Activated CD4-positive, alpha-beta T cell treated with anti-CD3 and anti-CD28 coated beads, Interleukin-2, amount 10 ng/mL, durations not matched to agents 7 days and 5 days (primary cell): Measurements from ENCODE around the gene PPP1R7. TPM values are rescaled to one million over a fixed set of nuclear protein-coding genes. Genes with fewer than 3 reads are reported as not detected.
"Not testable (repeated sequence)": the region's sequence is repeated elsewhere in the genome, so short reads cannot be mapped to it uniquely, and the experiment has no call there.

Source experiments
- CTCF ChIA-PET: fragments of 350-600 bp; sonication (Branson Sonifier 250); formaldehyde crosslinking; loops from one replicate; lab custom pipeline; 2021; ENCODE audit warnings: antibody characterized with exemption; lab: Charles Lee
- POLR2A ChIA-PET: fragments of 350-600 bp; sonication (Branson Sonifier 250); formaldehyde crosslinking; loops from one replicate; lab custom pipeline; 2021; ENCODE audit warnings: antibody characterized with exemption; lab: Charles Lee
- DNase-seq: peaks from one replicate; pipeline ENCODE4 v3.0.0-alpha.2; 2020
- H3K27ac Mint-ChIP-seq: one replicate; pipeline ENCODE4 v1.8.0; 2021; ENCODE audit warnings: mild to moderate bottlenecking, moderate library complexity, mixed read lengths
- H3K27me3 Mint-ChIP-seq: one replicate; pipeline ENCODE4 v1.8.0; 2021; ENCODE audit warnings: mixed read lengths
- H3K36me3 Mint-ChIP-seq: one replicate; pipeline ENCODE4 v1.8.0; 2021; ENCODE audit warnings: low read depth, mixed read lengths
- H3K4me1 Mint-ChIP-seq: one replicate; pipeline ENCODE4 v1.8.0; 2021; ENCODE audit warnings: mixed read lengths
- H3K4me3 Mint-ChIP-seq: one replicate; pipeline ENCODE4 v1.8.0; 2021; ENCODE audit warnings: mild to moderate bottlenecking, moderate library complexity, mixed read lengths
- H3K9me3 Mint-ChIP-seq: one replicate; pipeline ENCODE4 v1.8.0; 2021; ENCODE audit warnings: mixed read lengths
- total RNA-seq, 2 experiments: library from RNA; stranded (reverse); gene quantifications; one replicate each; pipeline ENCODE4 v1.2.3, GENCODE V29; 2021

PPP1R7 gene
- total RNA-seq, 2 experiments from 2014 or later, result 89.5 to 110 TPM

DNA sequence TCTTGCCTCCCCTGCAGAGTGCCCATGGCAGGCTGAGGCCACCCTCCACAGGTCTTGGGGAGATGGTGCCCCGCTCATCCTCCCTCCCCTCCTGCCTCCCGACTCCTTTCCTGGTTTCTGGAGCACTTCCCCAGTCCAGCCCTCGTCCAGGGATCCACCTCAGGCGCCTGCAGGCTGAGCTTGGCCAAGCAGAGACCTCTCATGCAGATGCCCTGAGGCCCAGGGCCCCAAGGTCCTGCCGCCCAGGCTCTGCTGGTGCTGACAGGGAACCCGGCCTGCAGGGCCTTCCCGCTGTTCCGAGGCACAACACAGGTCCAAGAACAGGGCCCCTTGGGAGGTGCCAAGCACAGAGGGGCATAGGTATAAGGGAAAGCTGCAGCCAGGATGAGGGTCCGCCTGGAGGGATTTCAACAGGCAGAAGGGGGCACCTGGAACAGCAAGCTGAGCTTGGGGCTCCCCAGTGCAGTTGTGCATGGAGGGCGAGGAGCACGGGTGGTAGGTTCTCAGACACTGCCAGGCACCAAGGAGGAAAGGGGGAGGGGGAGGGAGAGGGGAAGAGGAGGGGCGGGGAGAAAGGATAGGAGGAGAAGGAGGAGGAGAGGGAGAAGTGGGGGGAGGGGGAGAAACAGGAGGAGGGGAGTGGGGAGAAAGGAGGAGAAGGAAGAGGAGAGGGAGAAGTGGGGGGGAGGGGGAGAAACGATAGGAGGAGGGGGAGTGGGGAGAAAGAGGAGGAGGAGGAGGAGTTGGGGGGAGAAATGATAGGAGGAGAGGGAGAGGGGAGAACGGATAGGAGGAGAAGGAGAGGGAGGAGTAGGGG, 37.0 kb downstream of the PPP1R7 start:
- Mint-ChIP-seq H3K9me3 (no peaks in the 10 kb centered on the region), H3K4me1 (no peaks in the 10 kb centered on the region), H3K4me3 (no peak overlapping the region), H3K27ac (no peak overlapping the region), H3K36me3 (no peaks in the 10 kb centered on the region), H3K27me3 (no peaks in the 10 kb centered on the region)
- no peak for DNase-seq
- POLR2A ChIA-PET, result no interaction called here
- CTCF ChIA-PET, result interaction anchor here (0.6 kb wide), 1 partner anchor 50 kb away, joined by 3 read pairs; no protein-coding TSS in a partner anchor

DNA sequence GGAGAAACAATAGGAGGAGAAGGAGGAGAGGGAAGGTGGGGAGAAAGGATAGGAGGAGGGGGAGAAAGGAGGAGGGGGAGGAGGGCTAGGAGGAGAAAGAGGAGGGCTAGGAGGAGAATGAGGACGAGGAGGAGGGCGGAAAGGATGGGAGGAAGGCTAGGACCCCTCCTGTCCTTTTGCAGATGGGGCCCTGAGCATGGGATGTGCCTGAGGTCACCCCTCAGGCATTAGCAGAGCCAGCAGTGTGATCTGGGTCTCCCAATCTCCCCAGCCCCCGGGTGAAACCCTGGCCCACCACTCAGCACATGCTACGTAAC, 37.6 kb downstream of the PPP1R7 start:
- Mint-ChIP-seq H3K9me3 (no peaks in the 10 kb centered on the region), H3K27ac (no peak overlapping the region), H3K4me3 (no peak overlapping the region), H3K36me3 (no peaks in the 10 kb centered on the region), H3K27me3 (no peaks in the 10 kb centered on the region), H3K4me1 (no peaks in the 10 kb centered on the region)
- CTCF ChIA-PET, result interaction anchor here (0.6 to 1.0 kb wide), 2 partner anchors 19 to 49 kb away, joined by 3 read pairs; no protein-coding TSS in a partner anchor
- POLR2A ChIA-PET, result no interaction called here
- no peak for DNase-seq

DNA sequence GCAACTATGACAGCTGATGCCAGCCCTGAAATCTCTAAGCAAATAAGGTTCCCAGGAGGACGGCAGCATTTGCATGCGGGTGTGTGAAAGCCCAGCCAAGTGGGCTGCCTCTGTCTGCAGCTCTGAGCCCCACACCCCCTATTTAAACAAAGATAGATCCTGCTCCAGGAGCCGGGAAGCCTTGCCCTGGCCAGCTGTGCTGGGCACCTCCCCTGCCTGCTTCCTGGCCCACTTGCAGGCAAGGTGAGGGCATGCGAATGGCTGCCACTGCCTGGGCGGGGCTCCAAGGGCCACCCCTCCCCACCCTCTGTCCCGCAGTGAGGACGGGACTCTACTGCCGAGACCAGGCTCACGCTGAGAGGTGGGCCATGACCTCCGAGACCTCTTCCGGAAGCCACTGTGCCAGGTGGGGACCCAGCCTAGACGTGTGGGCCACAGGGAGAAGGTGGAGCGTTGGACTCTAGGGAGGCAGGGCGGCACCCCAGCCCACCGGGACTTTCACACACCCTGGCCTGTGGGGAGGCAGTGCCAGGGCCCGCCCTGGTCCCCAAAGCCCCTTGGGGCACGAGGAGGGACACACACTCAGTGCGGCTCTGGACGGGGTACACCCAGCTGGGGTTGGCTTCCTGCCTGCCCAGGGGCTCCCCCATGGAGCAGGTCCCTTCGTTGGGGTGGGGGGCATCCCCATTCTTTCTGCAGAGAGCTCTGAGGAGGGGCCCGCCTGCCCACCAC, 38.3 kb downstream of the PPP1R7 start, which contains the start of gene ANO7:
Gene ANO7, plus strand, starts transcription at position 317 of the 732 bp plus-strand sequence. CDS start 1,387 bp downstream, outside the sequence.
- no peak within 1 kb of the TSS for H3K4me3 Mint-ChIP-seq
- no peak for DNase-seq
- H3K27ac Mint-ChIP-seq, result no peak within 1 kb of the TSS
- ChIA-PET CTCF (interaction anchor here (0.6 to 1.4 kb wide), 3 partner anchors 8 to 49 kb away, joined by 3 to 4 read pairs (median 3); no protein-coding TSS in a partner anchor), POLR2A (no interaction called here)
- no peaks in the 10 kb centered on the region for H3K36me3 Mint-ChIP-seq
- no peaks in the 10 kb centered on the region for H3K27me3 Mint-ChIP-seq
- H3K4me1 Mint-ChIP-seq, result no peaks in the 10 kb centered on the region
- no peaks in the 10 kb centered on the region for H3K9me3 Mint-ChIP-seq

DNA sequence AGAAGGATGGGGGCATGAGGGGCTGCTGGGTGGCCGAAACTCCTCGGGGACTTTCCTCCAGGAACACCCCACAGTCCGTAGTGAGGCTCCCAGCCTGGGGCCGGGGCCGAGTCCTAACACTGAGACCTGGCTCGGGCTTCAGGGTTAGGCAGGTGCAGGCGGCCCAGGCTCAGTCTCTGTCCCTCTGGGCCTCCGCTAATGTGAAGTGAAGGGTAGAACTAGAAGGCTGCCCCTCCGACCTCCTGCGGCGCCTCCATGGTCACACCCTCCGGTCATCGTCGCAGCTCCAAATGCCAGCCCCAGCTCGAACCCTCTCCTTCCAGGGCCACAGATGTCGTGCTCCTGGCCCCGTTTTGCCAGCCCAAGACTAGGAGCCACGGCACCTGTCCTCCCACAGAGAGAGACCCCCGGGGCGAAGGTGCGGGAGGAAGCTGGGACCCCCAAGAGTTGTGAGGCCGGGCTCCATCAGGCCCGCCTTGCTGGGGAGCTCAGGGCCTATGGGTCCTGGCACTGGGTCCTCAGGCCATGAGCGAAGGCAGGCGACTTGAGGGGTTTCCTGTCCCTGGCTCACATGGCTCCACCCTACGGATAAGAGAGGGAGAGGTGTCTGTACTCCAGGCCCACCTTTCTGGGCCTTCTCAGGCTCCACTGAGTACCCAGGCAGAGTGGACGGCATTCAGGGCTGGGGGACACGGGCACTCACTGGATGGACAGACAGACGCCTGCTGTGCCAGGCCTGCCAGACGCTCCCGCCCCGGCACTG, 39.0 kb downstream of the PPP1R7 start:
- no peaks in the 10 kb centered on the region for H3K27me3 Mint-ChIP-seq
- CTCF ChIA-PET, result interaction anchor here (0.7 to 1.4 kb wide), 3 partner anchors 9 to 44 kb away, joined by 3 to 4 read pairs (median 3); no protein-coding TSS in a partner anchor
- H3K4me1 Mint-ChIP-seq, result no peaks in the 10 kb centered on the region
- DNase-seq, result no peak
- H3K9me3 Mint-ChIP-seq, result no peaks in the 10 kb centered on the region
- no peak overlapping the region for H3K4me3 Mint-ChIP-seq
- no peak overlapping the region for H3K27ac Mint-ChIP-seq
- POLR2A ChIA-PET, result interaction anchor here (0.6 kb wide), 1 partner anchor 40 kb away, joined by 3 read pairs; no protein-coding TSS in a partner anchor
- H3K36me3 Mint-ChIP-seq, result no peaks in the 10 kb centered on the region

DNA sequence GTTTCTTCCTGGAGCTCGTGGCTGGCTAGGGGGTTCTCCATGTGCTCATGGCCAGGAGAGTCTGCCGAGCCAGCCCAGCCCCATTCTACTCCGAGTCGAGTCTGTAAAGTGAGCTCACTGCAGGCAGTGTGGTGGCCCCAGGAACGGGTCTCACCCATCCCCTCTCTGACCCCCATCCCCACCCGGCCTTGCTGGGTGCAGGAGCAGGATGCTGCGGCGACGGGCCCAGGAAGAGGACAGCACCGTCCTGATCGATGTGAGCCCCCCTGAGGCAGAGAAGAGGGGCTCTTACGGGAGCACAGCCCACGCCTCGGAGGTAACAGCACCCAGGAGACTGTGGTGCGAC, 39.6 kb downstream of the PPP1R7 start:
- POLR2A ChIA-PET, result interaction anchor here (0.6 kb wide), 1 partner anchor 39 kb away, joined by 3 read pairs; no protein-coding TSS in a partner anchor
- no peak for DNase-seq
- H3K27me3 Mint-ChIP-seq, result no peaks in the 10 kb centered on the region
- H3K36me3 Mint-ChIP-seq, result no peaks in the 10 kb centered on the region
- CTCF ChIA-PET, result interaction anchor here (0.7 to 1.4 kb wide), 2 partner anchors 10 to 44 kb away, joined by 3 to 4 read pairs; no protein-coding TSS in a partner anchor
- no peak overlapping the region for H3K4me3 Mint-ChIP-seq
- H3K9me3 Mint-ChIP-seq, result no peaks in the 10 kb centered on the region
- H3K27ac Mint-ChIP-seq, result no peak overlapping the region
- no peaks in the 10 kb centered on the region for H3K4me1 Mint-ChIP-seq

DNA sequence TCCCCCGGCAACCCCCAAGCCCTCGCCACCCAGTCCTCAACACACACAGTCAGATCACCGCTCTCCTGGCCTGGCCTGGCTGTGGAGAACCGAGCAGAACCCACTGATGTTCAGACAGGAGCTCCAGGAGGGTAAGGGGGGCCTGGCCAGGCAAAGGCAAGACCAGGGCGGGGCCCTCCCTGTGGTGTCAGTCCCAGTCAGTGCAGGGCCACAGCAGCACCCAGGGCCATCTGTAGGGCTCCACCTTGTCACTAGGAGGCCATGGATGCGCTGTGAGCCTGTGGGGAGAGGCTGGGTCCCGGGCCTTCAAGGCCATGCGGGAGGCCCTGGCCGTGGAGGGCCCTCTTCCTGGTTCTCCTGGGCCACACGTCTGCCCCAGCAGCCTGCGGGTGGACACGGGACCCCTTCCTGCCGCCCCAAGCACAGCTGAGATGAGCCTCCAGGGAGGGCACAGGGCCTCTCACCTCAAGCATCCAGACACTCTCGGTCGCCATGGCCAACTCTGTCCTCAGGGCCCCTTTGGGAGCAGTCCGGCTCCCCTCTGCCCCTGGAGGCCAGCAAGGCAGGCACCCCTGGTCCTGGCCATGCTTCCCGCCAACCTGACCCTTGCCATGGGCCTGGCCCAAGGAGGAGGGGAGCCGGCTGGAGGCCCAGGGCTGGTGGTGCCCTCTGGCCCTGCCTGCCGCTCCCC, 40.2 kb downstream of the PPP1R7 start:
- Mint-ChIP-seq H3K36me3 (no peaks in the 10 kb centered on the region), H3K27me3 (no peaks in the 10 kb centered on the region), H3K4me3 (no peak overlapping the region), H3K4me1 (no peaks in the 10 kb centered on the region), H3K9me3 (no peaks in the 10 kb centered on the region), H3K27ac (no peak overlapping the region)
- POLR2A ChIA-PET, result no interaction called here
- CTCF ChIA-PET, result no interaction called here
- no peak for DNase-seq

DNA sequence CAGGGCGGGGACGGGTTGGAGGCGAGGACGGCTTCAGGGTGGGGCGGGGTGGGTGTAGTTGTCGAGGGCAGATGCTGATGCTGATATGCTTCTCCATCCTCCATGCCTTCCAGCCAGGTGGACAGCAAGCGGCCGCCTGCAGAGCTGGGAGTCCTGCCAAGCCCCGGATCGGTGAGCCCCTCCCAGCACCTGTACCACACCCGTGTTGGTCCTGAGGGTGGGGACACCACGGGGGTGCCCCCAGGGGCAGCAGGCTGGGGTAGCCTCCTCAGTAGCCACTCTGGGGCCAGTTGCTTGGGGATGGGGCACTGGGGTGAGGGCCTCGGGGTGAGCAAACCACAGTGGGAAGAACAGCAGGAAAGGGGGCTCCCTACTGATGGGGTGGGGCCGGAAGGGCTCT, 40.8 kb downstream of the PPP1R7 start:
- CTCF ChIA-PET, result interaction anchor here (0.5 kb wide), 1 partner anchor 1343 kb away, joined by 4 read pairs; no protein-coding TSS in a partner anchor

DNA sequence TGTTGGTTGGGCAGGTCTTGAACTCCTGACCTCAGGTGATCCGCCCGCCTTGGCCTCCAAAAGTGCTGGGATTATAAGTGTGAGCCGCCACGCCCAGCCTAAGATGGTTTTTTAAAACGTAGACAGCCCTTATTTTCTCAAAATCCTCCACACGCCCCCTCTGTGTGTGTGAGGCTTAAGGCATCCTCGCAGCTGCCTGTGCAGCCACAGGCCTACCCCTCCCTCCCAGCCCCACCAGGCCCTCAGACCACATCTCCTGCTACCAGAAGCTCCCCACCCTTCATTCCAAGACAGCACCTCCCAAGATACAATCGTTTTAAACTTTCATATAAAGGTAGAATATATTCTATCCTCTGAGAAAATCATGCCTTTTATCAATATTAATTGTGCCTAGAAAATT, 43.0 kb downstream of the PPP1R7 start:
- H3K36me3 Mint-ChIP-seq, result no peaks in the 10 kb centered on the region
- H3K27me3 Mint-ChIP-seq, result no peaks in the 10 kb centered on the region
- POLR2A ChIA-PET, result no interaction called here
- no peak overlapping the region for H3K4me3 Mint-ChIP-seq
- no peaks in the 10 kb centered on the region for H3K9me3 Mint-ChIP-seq
- DNase-seq, result no peak
- no peak overlapping the region for H3K27ac Mint-ChIP-seq
- H3K4me1 Mint-ChIP-seq, result no peaks in the 10 kb centered on the region
- CTCF ChIA-PET, result no interaction called here

More for the DNA sequence above, 40.8 kb downstream of the PPP1R7 start:
- Mint-ChIP-seq H3K27me3 (no peaks in the 10 kb centered on the region), H3K9me3 (no peaks in the 10 kb centered on the region), H3K36me3 (no peaks in the 10 kb centered on the region), H3K4me1 (no peaks in the 10 kb centered on the region), H3K27ac (no peak overlapping the region), H3K4me3 (no peak overlapping the region)
- POLR2A ChIA-PET, result no interaction called here
- no peak for DNase-seq

DNA sequence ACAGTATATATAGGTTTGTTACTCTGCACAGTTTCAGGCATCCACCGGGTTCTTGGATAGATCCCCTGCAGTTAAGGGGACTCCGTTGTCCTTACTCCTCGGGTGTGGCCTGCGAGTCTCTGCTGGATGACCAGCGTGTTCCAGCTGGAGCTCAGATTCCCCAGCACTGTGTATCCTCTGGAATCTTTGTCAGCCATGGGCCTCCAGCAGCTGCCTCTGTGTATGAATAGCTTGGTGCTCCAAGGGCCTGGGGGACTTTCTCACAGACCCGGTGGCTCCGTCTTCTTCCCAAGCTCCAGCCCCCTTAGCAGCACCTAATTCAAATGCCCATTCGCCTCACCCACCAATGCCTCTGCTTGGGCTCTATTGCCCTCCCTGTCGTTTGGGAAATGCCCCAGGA, 44.5 kb downstream of the PPP1R7 start:
- CTCF ChIA-PET, result no interaction called here
- Mint-ChIP-seq H3K36me3 (no peaks in the 10 kb centered on the region), H3K4me1 (no peaks in the 10 kb centered on the region), H3K4me3 (no peak overlapping the region), H3K27me3 (no peaks in the 10 kb centered on the region), H3K9me3 (no peaks in the 10 kb centered on the region), H3K27ac (no peak overlapping the region)
- no peak for DNase-seq
- POLR2A ChIA-PET, result no interaction called here

DNA sequence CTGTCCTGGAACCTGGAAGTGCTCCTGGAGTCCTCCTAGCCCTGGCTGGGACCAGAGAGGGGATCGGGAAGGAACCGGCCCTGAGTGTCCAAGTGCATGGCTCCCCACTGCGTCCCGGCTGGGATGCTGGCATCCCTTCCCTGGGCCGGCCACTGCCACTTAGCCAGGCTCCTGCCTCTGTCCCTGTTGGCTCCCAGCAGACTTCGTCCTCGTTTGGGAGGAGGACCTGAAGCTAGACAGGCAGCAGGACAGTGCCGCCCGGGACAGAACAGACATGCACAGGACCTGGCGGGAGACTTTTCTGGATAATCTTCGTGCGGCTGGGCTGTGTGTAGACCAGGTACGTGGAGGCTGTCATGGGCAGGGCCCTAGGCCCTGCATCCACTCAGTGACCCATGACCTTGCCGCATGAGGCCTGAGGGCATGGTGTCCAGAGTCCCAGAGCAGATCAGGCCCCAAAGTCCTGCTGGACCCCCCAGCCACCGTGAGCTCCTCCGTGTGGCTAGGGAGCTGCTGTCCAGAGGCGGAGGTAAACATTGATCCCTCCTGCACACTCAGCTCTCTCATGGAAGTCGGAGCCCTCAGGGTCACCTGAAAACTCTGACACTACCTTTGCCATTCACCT, 45.4 kb downstream of the PPP1R7 start:
- no peaks in the 10 kb centered on the region for H3K4me1 Mint-ChIP-seq
- DNase-seq, result no peak

DNA sequence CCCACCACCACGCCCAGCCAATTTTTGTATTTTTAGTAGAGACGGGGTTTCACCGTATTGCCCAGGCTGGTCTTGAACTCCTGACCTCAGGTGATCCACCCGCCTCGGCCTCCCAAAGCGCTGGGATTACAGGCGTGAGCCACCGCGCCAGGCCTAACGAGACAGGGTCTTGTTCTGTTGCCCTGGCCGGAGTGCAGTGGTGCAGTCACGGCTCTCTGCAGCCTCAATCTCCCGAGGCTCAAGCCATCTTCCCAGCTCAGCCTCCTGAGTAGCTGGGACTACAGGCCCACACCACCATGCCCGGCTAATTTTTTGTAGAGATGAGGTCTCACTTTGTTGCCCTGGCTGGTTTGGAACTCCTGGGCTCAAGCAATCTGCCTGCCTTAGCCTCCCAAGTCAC, 47.0 kb downstream of the PPP1R7 start:
- DNase-seq, H3K36me3 Mint-ChIP-seq, H3K4me3 Mint-ChIP-seq, POLR2A ChIA-PET, H3K9me3 Mint-ChIP-seq, H3K4me1 Mint-ChIP-seq, H3K27me3 Mint-ChIP-seq, H3K27ac Mint-ChIP-seq: not testable (repeated sequence)
- CTCF ChIA-PET, result interaction anchor here (0.7 kb wide), 1 partner anchor 262 kb away, joined by 3 read pairs; no protein-coding TSS in a partner anchor

More for the DNA sequence above, 45.4 kb downstream of the PPP1R7 start:
- H3K27ac Mint-ChIP-seq, result no peak overlapping the region
- H3K9me3 Mint-ChIP-seq, result no peaks in the 10 kb centered on the region
- H3K4me3 Mint-ChIP-seq, result no peak overlapping the region
- ChIA-PET POLR2A (no interaction called here), CTCF (no interaction called here)
- H3K27me3 Mint-ChIP-seq, result no peaks in the 10 kb centered on the region
- H3K36me3 Mint-ChIP-seq, result no peaks in the 10 kb centered on the region

DNA sequence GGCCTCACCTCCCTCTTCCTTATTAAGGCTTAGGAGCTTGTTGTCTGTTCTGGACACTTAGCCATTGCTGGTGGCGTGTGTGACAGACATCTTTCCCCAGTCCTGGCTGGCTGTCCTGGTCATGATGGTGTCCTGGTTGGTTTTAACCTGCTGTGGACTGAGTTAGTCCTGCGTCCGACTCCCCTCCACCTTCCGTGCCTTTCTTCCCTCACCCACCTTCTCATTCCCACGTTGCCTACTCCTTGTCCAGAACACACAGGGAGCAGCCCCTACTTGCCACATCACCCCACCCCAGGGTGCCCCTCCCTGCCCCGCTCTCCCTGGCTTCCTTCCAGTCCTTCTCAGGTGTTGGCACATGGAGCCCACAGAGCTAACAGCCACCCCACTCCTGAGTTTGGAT, 47.7 kb downstream of the PPP1R7 start:
- no peaks in the 10 kb centered on the region for H3K27me3 Mint-ChIP-seq
- ChIA-PET CTCF (interaction anchor here (0.7 kb wide), 1 partner anchor 263 kb away, joined by 3 read pairs; no protein-coding TSS in a partner anchor), POLR2A (no interaction called here)
- H3K36me3 Mint-ChIP-seq, result no peaks in the 10 kb centered on the region
- H3K27ac Mint-ChIP-seq, result no peak overlapping the region
- no peak for DNase-seq
- no peak overlapping the region for H3K4me3 Mint-ChIP-seq
- H3K4me1 Mint-ChIP-seq, result no peaks in the 10 kb centered on the region
- no peaks in the 10 kb centered on the region for H3K9me3 Mint-ChIP-seq
